GM18867 (cell line): ENCODE measurements around the gene MAPKAPK2.

Source experiments
- ATAC-seq: cut with Tn5 transposase; IDR thresholded peaks from one replicate; pipeline ENCODE4 v1.9.1; 2021; ENCODE audit warnings: mild to moderate bottlenecking, moderate library complexity; ENCODE audit not compliant: unreplicated experiment

MAPKAPK2 gene

DNA sequence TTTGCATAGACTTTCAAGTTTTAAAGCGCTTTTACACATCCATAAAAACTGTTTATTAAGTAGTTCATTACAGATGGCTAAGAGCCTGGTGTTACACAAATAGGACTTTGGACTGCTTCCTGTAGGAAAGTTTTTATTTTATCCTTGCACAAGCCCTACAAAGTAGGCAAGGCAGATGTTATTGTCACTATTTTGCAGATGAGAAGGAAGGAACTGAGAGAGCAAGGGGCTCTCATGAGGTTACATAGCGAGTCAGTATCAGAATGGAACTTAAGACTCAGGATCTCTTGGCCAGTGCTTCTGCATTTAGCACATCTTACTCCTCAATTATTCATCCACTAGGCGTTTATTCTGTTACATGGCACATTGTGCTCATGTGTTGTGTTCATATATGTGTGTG, 2.6 kb upstream of the MAPKAPK2 start:
- ATAC-seq = no peak

DNA sequence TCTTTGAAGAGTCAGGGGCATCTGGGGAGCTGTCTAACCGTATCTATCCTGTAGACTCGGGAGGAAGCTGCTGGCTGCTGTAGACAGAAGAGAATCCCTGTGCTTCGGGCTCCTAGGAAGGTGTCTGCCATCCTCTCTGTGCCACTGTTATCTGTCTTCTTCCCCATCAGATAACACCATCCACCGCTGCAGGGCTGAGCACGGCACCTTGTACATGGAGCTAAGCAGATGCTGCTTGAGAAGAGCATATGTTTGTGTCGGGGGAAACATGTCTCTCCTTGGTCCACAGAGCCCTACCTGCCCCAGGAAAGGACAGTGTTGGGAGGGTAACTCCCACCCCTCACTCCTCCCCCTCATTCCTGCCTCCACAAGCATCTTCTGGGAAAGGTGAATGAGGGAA, 1.4 kb upstream of the MAPKAPK2 start:
- ATAC-seq = no peak

- ATAC-seq = no peak
Observed at GRCh38 chr1:206684003-206684402, 702 bp upstream of the MAPKAPK2 start.

GRCh38 chr1:206685334-206685768, 646 bp downstream of the MAPKAPK2 start:
- ATAC-seq = peak; percentile 24

DNA sequence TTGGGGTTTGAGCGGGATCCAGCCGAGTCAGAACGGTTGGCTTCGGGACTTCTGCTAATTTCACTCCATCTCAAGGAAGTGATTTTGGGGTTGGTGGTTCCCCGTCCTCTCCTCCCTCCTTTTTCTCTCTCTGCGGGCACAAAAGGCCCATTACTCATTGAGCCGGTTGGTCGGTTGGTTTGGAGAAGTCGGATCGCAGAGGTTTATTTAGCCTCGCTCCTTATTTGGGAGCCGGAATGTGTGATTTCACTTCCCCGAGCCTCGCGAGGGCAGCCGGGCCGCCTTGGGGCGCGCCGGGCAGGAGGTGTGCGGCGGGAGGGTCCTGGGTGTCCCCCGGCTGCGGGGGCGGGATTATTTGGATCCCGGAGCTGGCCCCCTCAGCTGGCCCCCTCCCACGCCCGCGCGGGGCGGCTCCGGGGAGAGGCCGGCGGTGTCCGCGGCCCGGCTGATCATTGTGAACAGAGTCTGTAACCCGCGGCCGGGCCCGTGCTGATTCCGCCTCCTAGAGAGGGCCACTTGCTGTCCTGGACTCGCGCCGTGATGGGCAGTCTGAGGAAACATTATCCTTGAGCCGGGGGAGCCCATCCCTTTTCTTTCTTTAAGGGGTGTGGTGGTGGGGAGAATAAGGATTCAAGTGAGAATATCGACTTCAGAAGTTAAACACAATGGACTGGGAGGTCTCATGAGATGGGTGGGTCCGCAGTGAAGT, 1.2 kb downstream of the MAPKAPK2 start:
- peak; percentile 14 for ATAC-seq

DNA sequence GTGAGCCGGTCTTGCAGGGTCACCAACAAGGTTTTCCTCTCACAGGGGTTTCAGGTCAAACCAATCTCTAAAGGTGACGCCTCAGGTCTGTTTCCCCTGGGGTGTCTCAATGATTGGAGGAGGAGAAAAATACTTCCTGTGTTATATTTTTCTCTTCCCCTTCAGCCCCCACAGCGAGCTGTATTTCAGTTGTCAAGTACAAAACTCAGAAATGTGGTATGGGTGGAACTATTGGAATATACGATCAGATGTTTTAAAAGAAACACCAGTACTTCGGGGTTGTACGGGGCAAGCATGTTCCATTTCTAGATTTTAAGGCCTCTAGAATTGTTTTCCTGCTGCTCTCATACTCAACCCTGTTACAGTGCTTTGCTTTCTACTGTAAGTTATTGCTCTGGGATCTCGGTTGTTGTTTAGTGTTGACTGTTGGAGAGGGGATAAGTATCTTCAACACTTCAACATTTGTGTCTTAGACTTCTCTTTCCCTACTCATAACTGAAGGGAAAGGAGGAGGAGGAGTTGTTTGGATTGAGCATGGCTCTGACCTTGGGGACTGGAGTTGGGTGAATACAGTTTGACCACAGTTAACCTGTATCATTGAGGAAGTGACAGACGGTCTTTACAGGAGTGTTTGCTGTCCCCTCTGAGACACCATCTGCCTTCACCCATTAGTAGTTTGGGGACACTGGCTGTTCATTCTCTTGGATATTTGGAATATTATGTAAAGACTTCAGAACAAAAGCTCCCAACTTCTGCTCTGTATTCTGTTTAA, 2.0 kb downstream of the MAPKAPK2 start:
- peak; percentile 38 for ATAC-seq

DNA sequence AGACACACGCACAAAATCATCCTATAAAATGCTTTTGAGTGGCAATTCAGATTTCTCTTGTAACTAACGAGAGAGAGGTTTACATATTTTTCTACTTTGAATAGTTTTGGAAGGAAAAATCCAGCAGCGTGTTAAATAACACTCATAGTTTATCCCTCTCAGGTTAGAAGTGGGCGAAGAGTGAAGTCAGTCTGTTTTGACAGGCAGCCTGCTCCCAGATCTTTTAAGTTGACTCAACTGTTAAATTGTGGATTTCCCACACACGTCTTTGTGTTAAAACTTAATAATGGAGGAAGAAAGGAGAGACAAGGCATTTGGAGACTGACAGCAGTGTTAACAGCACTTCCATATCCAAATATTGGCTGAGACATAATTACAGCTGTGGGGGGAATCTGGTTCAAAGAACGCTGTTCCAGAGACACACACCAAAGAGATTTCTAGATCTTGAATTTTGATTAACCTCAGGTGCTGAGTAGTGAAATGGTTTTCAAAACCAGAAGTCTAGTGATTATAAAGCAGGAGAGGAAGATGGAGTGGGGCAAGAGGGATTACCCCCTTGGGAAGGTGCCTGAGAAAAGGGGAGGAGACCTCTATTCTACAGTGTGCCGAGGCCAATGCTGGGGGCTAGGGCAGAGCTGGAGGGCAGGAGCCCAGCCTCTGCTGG, 2.7 kb downstream of the MAPKAPK2 start:
- no peak for ATAC-seq

- no peak for ATAC-seq
Observed at GRCh38 chr1:206687915-206688442, 3.3 kb downstream of the MAPKAPK2 start.

GRCh38 chr1:206690516-206690915, 5.8 kb downstream of the MAPKAPK2 start:
- ATAC-seq = no peak

DNA sequence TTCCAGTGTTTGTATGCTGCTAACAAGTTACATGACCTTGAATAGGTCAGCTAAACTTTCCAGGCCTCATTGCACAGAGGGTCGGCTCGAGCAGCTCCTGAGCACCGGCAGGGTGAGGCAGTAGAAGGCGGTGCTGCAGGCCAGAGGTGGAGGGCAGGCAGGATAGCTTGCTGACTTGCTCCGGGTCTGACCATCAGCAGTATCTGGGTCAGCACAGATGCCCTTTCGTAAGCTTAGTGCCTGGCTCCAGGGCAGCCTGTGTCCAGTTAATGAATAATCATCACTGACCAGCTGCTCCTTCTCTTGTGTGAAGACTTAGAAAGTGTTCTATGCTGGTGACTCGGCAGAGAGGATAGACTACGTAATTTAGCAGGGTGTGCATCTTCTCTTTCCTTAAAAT, 6.9 kb downstream of the MAPKAPK2 start:
- ATAC-seq = no peak

GRCh38 chr1:206693029-206693428, 8.3 kb downstream of the MAPKAPK2 start:
- ATAC-seq = no peak

DNA sequence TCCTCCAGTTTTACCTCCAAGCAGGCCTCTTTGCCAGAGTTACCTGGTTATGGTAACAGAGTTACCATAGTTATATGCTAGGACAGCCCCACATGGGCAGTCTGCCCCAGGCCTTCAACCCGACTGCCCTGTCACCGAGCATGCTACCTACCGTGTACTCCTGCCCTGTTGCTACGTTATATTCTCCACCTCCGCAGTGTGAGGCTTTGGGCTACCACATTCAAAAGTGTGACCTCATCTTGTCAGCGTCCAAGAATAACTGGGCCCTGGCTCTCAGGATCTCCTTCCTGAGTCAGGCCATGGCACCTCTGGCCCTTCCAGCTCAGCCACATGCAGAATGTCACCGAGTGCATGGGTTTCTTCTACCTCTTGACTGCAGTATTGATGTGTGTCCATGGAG, 8.9 kb downstream of the MAPKAPK2 start:
- ATAC-seq = no peak

DNA sequence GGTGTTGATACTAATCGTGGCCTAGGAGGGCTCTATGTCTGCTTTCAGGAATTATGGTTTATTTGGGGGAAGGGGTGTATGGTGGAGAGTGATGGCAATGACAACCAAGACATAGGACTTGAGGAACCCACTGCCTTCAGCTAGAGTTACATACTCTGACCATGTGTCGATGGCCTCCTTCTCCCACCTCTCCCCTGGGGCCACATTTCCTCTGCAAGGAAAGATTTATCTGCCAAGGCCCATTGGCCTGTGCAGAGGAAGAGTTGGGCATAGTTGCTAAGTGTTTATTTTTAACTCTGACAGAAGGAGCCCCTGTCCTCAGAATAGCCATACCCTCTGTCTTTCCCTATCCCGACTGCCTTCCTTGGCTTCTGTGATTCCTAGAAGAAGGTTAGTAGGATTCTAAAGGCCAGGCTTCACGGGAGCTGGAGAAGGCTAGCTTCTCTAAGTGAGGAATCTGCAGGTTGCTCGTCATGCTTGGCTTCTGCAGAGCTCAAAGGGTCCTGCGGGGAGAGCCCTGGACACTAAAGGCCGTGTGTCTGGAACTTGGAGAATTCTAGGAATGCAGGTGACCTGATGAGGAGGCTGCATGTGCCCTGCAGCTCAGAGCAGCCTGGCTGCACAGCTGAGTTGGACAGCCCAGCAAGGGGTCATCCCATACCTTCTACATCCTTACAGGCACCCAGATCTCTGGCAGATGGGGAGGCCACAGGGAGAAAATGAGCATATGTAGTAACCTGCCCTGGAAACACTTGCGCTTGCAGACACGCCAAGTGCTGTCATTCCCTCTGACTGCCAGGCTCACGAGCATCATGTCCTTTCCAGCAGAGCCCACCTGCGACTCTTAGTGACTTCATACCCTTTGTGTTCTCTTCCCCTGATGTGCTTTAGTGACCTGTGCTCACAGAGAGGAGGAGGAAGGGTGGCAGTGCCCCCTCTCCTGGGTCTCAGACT, 9.7 kb downstream of the MAPKAPK2 start:
- ATAC-seq = no peak

- ATAC-seq = no peak
Observed at GRCh38 chr1:206695733-206696132, 11.0 kb downstream of the MAPKAPK2 start.

GRCh38 chr1:206696812-206697585, 12.3 kb downstream of the MAPKAPK2 start:
- ATAC-seq = no peak

DNA sequence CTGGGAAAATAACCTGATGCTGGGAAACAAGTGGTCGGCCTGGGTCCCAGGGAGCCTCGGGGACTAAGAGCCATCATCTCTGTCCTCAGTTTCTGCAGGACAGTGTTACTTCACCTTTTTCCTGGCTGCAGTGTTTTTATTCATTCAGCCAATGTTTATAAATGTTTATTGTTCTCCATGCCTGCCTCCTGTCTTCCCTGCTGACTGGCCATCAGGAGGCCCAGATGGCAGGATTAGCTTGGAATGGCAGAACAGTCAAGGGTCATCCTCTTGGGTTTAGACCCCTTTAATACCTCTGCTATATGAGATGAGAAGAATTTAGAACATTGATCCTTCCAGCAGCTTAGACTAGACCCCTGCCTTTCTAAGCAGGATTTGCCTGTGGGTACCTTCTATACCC, 13.3 kb downstream of the MAPKAPK2 start:
- ATAC-seq = no peak

GRCh38 chr1:206699000-206699586, 14.4 kb downstream of the MAPKAPK2 start:
- no peak for ATAC-seq

- ATAC-seq = no peak
Observed at GRCh38 chr1:206699626-206700025, 14.9 kb downstream of the MAPKAPK2 start.

DNA sequence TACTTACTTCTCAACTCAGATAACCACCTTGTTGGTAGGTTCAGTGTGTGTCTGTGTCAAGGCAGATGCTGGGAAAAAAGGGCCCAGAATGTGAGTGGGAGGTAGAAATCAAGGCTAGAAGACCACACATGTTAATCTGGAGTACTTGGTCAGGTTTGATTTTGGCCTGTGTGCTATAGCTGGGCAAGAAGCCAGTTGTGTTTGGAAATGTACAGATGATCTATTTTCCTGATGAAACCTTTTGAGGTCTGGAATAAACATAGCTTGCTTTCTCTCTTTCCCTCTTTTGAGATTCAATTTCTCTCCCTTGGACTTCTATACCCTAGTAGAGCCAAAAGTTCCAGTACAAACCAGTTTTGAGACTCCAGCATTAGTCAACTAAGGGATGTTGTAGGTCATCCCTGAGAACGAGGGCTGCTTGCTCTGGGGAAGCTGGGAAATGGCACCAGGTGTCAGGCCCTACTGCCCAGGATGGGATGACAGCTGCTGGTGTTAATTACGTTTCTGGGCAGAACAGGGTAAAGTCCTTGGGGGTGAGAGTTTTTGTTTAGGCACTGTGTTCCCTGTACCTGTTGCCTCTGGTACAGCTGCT, 15.8 kb downstream of the MAPKAPK2 start:
- ATAC-seq = no peak
